Adrenal gland (tissue), 12 donors: ENCODE results near the gene RPS6KA1. TPM values are rescaled to one million over a fixed set of nuclear protein-coding genes. Genes with fewer than 3 reads are reported as not detected.

Source experiments
- DNase-seq, 7 donors: peaks; one replicate each; pipeline ENCODE4 v3.0.0-alpha.2; 2019 to 2020
- H3K27ac ChIP-seq, 5 donors: fragments of 200-600 bp; sonication (generic) in 4 of 5; 1 replicate in 3 of 5; 2 replicates in 2 of 5; pipeline versions ENCODE4 v1.5.1 to v1.8.0; 2016 to 2020; ENCODE audit warnings: mild to moderate bottlenecking in 1 of 5
- H3K27me3 ChIP-seq: fragments of 200-600 bp; 2 replicates; pipeline ENCODE4 v1.8.0; 2021
- H3K36me3 ChIP-seq, 2 donors: fragments of 200-600 bp; replicated peaks in 1 of 2; 1 replicate in 1 of 2; 2 replicates in 1 of 2; pipeline versions ENCODE4 v1.5.1 to v1.8.0; 2018 to 2022
- H3K4me1 ChIP-seq, 2 donors: fragments of 200-600 bp; replicated peaks in 1 of 2; 1 replicate in 1 of 2; 2 replicates in 1 of 2; pipeline versions ENCODE4 v1.5.1 to v1.8.0; 2018 to 2021
- H3K4me3 ChIP-seq, 4 donors: fragments of 200-600 bp; sonication (generic) in 3 of 4; one replicate each; pipeline ENCODE4 v1.5.1; 2016 to 2018
- H3K9me3 ChIP-seq, 3 donors: fragments of 200-600 bp; sonication (generic) in 1 of 3; replicated peaks in 1 of 3; 1 replicate in 2 of 3; 2 replicates in 1 of 3; pipeline versions ENCODE4 v1.5.1 to v1.8.0; 2016 to 2021
- POLR2A ChIP-seq, 2 donors: fragments of 450-650 bp; IDR thresholded peaks; one replicate each; pipeline ENCODE4 v1.6.1; 2017; ENCODE audit warnings: antibody characterized with exemption in 2 of 2, mild to moderate bottlenecking in 2 of 2, moderate library complexity in 1 of 2
- WGBS, 4 donors: extraction: QIAGEN DNeasy Blood & Tissue Kit in 2 of 4; methylation state at CpG; one replicate each; pipeline versions ENCODE4 v1.1.5 to v1.1.7; 2013 to 2017; 5-methylcytosine and 5-hydroxymethylcytosine counted together
- intact Hi-C, 2 donors: fragments of 100-400 bp; cut with DNase I; formaldehyde crosslinking; loops; one replicate each; pipeline versions ENCODE4 v1.14.1 to v1.15.0; 2022 to 2023
- polyA plus RNA-seq, 3 donors: library from polyadenylated mRNA; stranded (reverse); fragments of 200-250 nt in 2 of 3; fragments of 350-450 nt in 1 of 3; fragmentation: Illumina TruSeq in 1 of 3; extraction: RNeasy Lipid Tissue Mini Kit (QIAGEN cat#74804) in 1 of 3; gene quantifications; one replicate each; pipeline ENCODE4 v1.2.3, GENCODE V29; 2013 to 2014
- total RNA-seq, 9 donors: library from RNA; depleted of rRNA in 4 of 9; stranded (reverse); fragments of >200 nt in 4 of 9; fragments of 120-200 nt in 1 of 9; fragmentation: NEBNext Ultra II Directional in 1 of 9; extraction: Animal tissue kit (Norgen Biotek cat#: 25700) in 1 of 9; gene quantifications; one replicate each; pipeline versions ENCODE4 v1.1.0 to v1.2.4, GENCODE V29; 2013 to 2023
- TF ChIP-seq, protein P1 (sequence below), 6 experiments: fragments of 450-650 bp in 4 of 6; fragments of 200-600 bp in 2 of 6; sonication (generic) in 1 of 6; IDR thresholded peaks; 1 replicate in 5 of 6; 2 replicates in 1 of 6; pipeline versions ENCODE4 v1.5.1 to v1.8.0; 2016 to 2021; ENCODE audit warnings: antibody characterized with exemption in 6 of 6, mild to moderate bottlenecking in 2 of 6, moderate library complexity in 1 of 6
- donor health status: healthy with polysubstance abuse.
- donor health status: Bipolar disorder and iron deficiency.
- donor health status: DM: yes; HTN: yes; CAD: no.
- donor health status: DM: no; HTN: no; CAD: no.
- donor health status: DM: no; HTN: no; CAD: no.
- donor health status: DM: yes; HTN: yes; CAD: no.

Gene RPS6KA1
- total and polyA plus RNA-seq, 12 donors = 17.1 to 51.5 (median 40.1) TPM

- Histone ChIP-seq H3K36me3 (no peaks in the 10 kb centered on the region), H3K4me3 (no peak overlapping the region), H3K9me3 (no peaks in the 10 kb centered on the region), H3K27me3 (no peaks in the 10 kb centered on the region), H3K4me1 (no peaks in the 10 kb centered on the region), H3K27ac (no peak overlapping the region)
- DNase-seq = no peak
- intact Hi-C loops = no loop called here
- TF ChIP-seq, protein P1, sequence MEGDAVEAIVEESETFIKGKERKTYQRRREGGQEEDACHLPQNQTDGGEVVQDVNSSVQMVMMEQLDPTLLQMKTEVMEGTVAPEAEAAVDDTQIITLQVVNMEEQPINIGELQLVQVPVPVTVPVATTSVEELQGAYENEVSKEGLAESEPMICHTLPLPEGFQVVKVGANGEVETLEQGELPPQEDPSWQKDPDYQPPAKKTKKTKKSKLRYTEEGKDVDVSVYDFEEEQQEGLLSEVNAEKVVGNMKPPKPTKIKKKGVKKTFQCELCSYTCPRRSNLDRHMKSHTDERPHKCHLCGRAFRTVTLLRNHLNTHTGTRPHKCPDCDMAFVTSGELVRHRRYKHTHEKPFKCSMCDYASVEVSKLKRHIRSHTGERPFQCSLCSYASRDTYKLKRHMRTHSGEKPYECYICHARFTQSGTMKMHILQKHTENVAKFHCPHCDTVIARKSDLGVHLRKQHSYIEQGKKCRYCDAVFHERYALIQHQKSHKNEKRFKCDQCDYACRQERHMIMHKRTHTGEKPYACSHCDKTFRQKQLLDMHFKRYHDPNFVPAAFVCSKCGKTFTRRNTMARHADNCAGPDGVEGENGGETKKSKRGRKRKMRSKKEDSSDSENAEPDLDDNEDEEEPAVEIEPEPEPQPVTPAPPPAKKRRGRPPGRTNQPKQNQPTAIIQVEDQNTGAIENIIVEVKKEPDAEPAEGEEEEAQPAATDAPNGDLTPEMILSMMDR (IDR thresholded peaks at IDR 0.05) = no peak
- TF ChIP-seq POLR2A (IDR thresholded peaks at IDR 0.05) = no peak
- WGBS, 4 donors = 75 to 88% (median 81%) methylated on average over 1 of the region's 1 CpG
These were observed 11.9 kb upstream of the RPS6KA1 start for GRCh38 chr1:26517766-26518049.

- no peak overlapping the region for H3K27ac ChIP-seq
- H3K4me3 ChIP-seq = no peak overlapping the region
- no peaks in the 10 kb centered on the region for H3K27me3 ChIP-seq
- no peaks in the 10 kb centered on the region for H3K9me3 ChIP-seq
- WGBS, 4 donors = 91 to 96% (median 93%) methylated on average over 6 of the region's 6 CpGs
- no peaks in the 10 kb centered on the region for H3K4me1 ChIP-seq
- TF ChIP-seq POLR2A (IDR thresholded peaks at IDR 0.05) = no peak
- TF ChIP-seq, protein P1 (IDR thresholded peaks at IDR 0.05) = no peak
- no peaks in the 10 kb centered on the region for H3K36me3 ChIP-seq
- intact Hi-C loops = no loop called here
- no peak for DNase-seq
These were observed 11.2 kb upstream of the RPS6KA1 start for GRCh38 chr1:26518355-26518754.

GRCh38 chr1:26520339-26520738 is 9.2 kb upstream of the RPS6KA1 start:
- no peak for DNase-seq
- 83 to 90% (median 86%) methylated on average over 5 of the region's 5 CpGs for WGBS, 4 donors
- Histone ChIP-seq H3K27ac (no peak overlapping the region), H3K4me3 (no peak overlapping the region), H3K36me3 (no peaks in the 10 kb centered on the region), H3K9me3 (no peaks in the 10 kb centered on the region), H3K4me1 (no peaks in the 10 kb centered on the region), H3K27me3 (no peaks in the 10 kb centered on the region)
- intact Hi-C loops = no loop called here
- TF ChIP-seq POLR2A (IDR thresholded peaks at IDR 0.05) = no peak
- TF ChIP-seq, protein P1 (IDR thresholded peaks at IDR 0.05) = no peak

DNA sequence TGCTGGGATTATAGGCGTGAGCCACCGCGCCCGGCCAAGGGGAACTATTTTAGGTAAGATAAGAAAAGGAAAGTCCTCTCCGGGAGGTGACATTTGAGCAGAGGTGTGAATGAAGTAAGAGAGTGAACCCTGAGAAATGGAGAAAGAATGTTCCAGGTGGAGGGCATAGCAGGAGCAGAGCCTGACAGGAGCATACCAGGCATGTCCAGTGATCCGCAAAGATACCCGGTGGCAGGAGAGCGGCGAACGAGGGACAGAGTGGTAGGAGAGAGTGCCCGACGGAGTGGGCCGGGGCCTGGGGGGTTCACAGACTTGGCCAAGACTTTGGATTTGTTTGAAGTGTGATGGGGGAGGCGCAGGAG is 7.9 kb upstream of the RPS6KA1 start:
- Histone ChIP-seq H3K4me1 (no peaks in the 10 kb centered on the region), H3K9me3 (no peaks in the 10 kb centered on the region), H3K27ac (no peak overlapping the region), H3K36me3 (no peaks in the 10 kb centered on the region), H3K4me3 (no peak overlapping the region), H3K27me3 (no peaks in the 10 kb centered on the region)
- no peak for TF ChIP-seq POLR2A (IDR thresholded peaks at IDR 0.05)
- TF ChIP-seq, protein P1 (IDR thresholded peaks at IDR 0.05) = no peak
- intact Hi-C loops = no loop called here
- DNase-seq = no peak
- WGBS, 4 donors = 72 to 74% (median 73%) methylated on average over 14 of the region's 14 CpGs
